ENCODE data around the gene RARRES2. TPM values are rescaled to one million over a fixed set of nuclear protein-coding genes. Genes with fewer than 3 reads are reported as not detected.
A peak's percentile ranks its signal among the peaks of the same experiment; 100 is the strongest.

RARRES2 gene
- polyA plus RNA-seq, 1 donor (not counting 4 experiments of a cell fraction or from before 2014, with no cell fraction given), result not detected

DNA sequence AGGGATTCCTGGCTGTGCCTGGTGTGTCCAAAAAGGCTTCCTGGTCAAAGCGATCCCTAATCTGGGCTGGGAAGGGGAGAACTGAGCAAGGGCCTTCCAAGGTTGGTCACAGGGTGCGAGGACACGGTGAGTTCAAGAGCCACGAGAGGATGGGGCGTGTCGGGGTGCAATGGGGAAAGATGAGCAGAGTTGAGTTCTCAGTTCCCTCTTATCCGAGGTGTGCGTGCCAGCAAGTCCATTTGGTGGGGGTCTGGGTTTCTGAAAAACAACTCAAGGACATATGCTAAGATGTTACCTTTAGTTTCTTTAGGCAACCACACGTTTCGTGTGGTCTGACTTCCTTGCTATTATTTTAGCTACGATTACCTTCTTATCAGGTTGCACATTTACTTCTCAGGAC lies 39.0 kb upstream of the RARRES2 start:
- no peak overlapping the region for H3K27ac ChIP-seq (ENCODE audit: control insufficient read depth, insufficient read depth, low read length)
- H3K36me3 ChIP-seq (ENCODE audit: control insufficient read depth in 2 of 2, extremely low read depth in 1 of 2, insufficient read depth in 2 of 2, low read length in 2 of 2), result no peaks in the 10 kb centered on the region
- peak overlapping the region in 1 of 3 experiments; percentile 30 for H3K4me3 ChIP-seq (ENCODE audit: control insufficient read depth in 2 of 3, extremely low read depth in 1 of 3, insufficient read depth in 2 of 3, low read depth in 1 of 3, low read length in 3 of 3)
- peak overlapping the region; percentile 90 for H3K4me2 ChIP-seq (ENCODE audit: control insufficient read depth, extremely low read depth, insufficient read depth, low read depth, low read length)
- dilution Hi-C loops (cut with MboI; ENCODE audit: extremely low pct_ligation_motif_present, low sequenced_read_pairs), result no loop called here
- no peaks in the 10 kb centered on the region for H3K9me3 ChIP-seq (ENCODE audit: control insufficient read depth, low read depth, low read length)
- no peak for FAIRE-seq
- H4K20me1 ChIP-seq (ENCODE audit: control insufficient read depth, extremely low read depth, insufficient read depth, low read length), result no peaks in the 10 kb centered on the region
- DNase-seq (ENCODE audit: low read depth, low spot score), result no peak
- peaks cover 5% of the 10 kb centered on the region for H3K79me2 ChIP-seq (ENCODE audit: control insufficient read depth, insufficient read depth, low read length)
- no peak overlapping the region for H3K9ac ChIP-seq (ENCODE audit: control insufficient read depth, extremely low read depth, insufficient read depth, low read length)
- TF ChIP-seq, protein P1, sequence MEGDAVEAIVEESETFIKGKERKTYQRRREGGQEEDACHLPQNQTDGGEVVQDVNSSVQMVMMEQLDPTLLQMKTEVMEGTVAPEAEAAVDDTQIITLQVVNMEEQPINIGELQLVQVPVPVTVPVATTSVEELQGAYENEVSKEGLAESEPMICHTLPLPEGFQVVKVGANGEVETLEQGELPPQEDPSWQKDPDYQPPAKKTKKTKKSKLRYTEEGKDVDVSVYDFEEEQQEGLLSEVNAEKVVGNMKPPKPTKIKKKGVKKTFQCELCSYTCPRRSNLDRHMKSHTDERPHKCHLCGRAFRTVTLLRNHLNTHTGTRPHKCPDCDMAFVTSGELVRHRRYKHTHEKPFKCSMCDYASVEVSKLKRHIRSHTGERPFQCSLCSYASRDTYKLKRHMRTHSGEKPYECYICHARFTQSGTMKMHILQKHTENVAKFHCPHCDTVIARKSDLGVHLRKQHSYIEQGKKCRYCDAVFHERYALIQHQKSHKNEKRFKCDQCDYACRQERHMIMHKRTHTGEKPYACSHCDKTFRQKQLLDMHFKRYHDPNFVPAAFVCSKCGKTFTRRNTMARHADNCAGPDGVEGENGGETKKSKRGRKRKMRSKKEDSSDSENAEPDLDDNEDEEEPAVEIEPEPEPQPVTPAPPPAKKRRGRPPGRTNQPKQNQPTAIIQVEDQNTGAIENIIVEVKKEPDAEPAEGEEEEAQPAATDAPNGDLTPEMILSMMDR (optimal IDR thresholded peaks at IDR 0.05 in 1 of 3, IDR thresholded peaks at IDR 0.05 in 1 of 3, conservative IDR thresholded peaks at IDR 0.05 in 1 of 3; ENCODE audit: extremely low read depth in 1 of 3, insufficient read depth in 2 of 3, low read length in 3 of 3), result no peak
- TF ChIP-seq EZH2 (IDR thresholded peaks at IDR 0.05; ENCODE audit: low read length), result no peak
- H2AFZ ChIP-seq (ENCODE audit: control insufficient read depth, low read length), result no peak overlapping the region
- no peaks in the 10 kb centered on the region for H3K9me1 ChIP-seq (ENCODE audit: control insufficient read depth, extremely low read depth, insufficient read depth, low read length)
- peaks cover 22% of the 10 kb centered on the region for H3K4me1 ChIP-seq (ENCODE audit: control insufficient read depth, extremely low read depth, insufficient read depth, low read length)
- no peaks in the 10 kb centered on the region for H3K27me3 ChIP-seq (ENCODE audit: control insufficient read depth, extremely low read depth, insufficient read depth, low read length)

DNA sequence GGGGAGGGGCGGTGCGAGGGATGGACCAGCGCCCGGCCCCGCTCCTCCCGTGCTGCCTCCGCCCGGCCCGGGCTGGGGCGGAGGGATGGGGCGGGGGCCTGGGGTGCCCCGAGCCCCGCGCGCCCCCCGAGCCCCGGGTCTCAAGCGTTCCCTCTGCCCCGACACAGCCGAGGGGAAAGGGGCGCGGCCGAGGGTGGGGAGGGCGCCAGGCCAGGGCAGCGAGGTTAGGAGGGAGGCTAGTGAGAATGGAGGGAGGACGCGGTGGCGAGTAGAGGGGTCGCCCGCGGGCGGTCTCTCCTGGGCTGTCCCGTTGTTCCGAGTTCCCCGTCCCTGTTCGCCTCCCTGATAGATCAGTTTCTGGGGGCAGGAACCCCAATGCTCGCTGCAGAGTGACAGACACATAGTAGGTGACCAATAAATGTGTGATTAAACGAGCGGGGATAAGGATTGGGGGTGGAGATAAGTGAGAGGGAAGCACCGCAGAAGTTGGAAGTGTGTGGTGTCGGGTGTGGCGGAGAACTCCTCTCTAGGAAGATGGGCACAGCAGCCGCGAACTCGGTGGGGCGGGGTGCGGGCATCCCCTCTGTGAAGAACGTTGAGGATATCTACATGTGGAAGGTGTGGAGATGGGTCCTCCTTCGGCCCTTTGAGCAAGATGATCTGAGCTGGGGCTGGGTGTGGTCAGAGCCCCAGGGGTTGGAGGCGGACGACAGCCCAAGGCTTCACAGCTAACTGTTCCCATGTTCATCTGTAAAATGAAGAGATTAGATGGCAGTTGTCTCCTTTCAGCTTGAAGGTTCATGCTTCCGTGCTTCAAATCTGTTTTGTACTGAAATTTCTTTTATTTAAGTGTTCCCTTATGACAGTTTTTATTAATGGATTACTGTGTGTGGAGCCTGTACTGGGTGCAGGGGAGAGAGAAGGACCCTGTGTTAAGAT lies 38.3 kb upstream of the RARRES2 start:
- Histone ChIP-seq H2AFZ (ENCODE audit: control insufficient read depth, low read length) (peak overlapping the region; percentile 74), H3K4me2 (ENCODE audit: control insufficient read depth, extremely low read depth, insufficient read depth, low read depth, low read length) (peak overlapping the region; percentile 90), H3K9me3 (ENCODE audit: control insufficient read depth, low read depth, low read length) (no peaks in the 10 kb centered on the region), H3K9me1 (ENCODE audit: control insufficient read depth, extremely low read depth, insufficient read depth, low read length) (no peaks in the 10 kb centered on the region), H3K27ac (ENCODE audit: control insufficient read depth, insufficient read depth, low read length) (no peak overlapping the region), H3K36me3 (ENCODE audit: control insufficient read depth in 2 of 2, extremely low read depth in 1 of 2, insufficient read depth in 2 of 2, low read length in 2 of 2) (no peaks in the 10 kb centered on the region), H3K79me2 (ENCODE audit: control insufficient read depth, insufficient read depth, low read length) (peaks cover 5% of the 10 kb centered on the region), H3K4me1 (ENCODE audit: control insufficient read depth, extremely low read depth, insufficient read depth, low read length) (peaks cover 22% of the 10 kb centered on the region), H3K9ac (ENCODE audit: control insufficient read depth, extremely low read depth, insufficient read depth, low read length) (peak overlapping the region; percentile 52), H3K27me3 (ENCODE audit: control insufficient read depth, extremely low read depth, insufficient read depth, low read length) (no peaks in the 10 kb centered on the region), H3K4me3 (ENCODE audit: control insufficient read depth in 2 of 3, extremely low read depth in 1 of 3, insufficient read depth in 2 of 3, low read depth in 1 of 3, low read length in 3 of 3) (peak overlapping the region; percentile 63 to 87 (median 74)), H4K20me1 (ENCODE audit: control insufficient read depth, extremely low read depth, insufficient read depth, low read length) (no peaks in the 10 kb centered on the region)
- TF ChIP-seq, protein P1 (optimal IDR thresholded peaks at IDR 0.05 in 1 of 3, IDR thresholded peaks at IDR 0.05 in 1 of 3, conservative IDR thresholded peaks at IDR 0.05 in 1 of 3; ENCODE audit: extremely low read depth in 1 of 3, insufficient read depth in 2 of 3, low read length in 3 of 3), result no peak
- no peak for TF ChIP-seq EZH2 (IDR thresholded peaks at IDR 0.05; ENCODE audit: low read length)
- DNase-seq (ENCODE audit: low read depth, low spot score) (no peak), FAIRE-seq (no peak)
- dilution Hi-C loops (cut with MboI; ENCODE audit: extremely low pct_ligation_motif_present, low sequenced_read_pairs), result no loop called here
